HG02759 (cell line): ENCODE results near the gene HOXC11.
A peak's percentile ranks its signal among the peaks of the same experiment; 100 is the strongest.

Experiments used
- ATAC-seq: cut with Tn5 transposase; IDR thresholded peaks from one replicate; pipeline ENCODE4 v1.9.1; 2021; ENCODE audit warnings: mild to moderate bottlenecking, moderate library complexity; ENCODE audit not compliant: unreplicated experiment

HOXC11 gene

DNA sequence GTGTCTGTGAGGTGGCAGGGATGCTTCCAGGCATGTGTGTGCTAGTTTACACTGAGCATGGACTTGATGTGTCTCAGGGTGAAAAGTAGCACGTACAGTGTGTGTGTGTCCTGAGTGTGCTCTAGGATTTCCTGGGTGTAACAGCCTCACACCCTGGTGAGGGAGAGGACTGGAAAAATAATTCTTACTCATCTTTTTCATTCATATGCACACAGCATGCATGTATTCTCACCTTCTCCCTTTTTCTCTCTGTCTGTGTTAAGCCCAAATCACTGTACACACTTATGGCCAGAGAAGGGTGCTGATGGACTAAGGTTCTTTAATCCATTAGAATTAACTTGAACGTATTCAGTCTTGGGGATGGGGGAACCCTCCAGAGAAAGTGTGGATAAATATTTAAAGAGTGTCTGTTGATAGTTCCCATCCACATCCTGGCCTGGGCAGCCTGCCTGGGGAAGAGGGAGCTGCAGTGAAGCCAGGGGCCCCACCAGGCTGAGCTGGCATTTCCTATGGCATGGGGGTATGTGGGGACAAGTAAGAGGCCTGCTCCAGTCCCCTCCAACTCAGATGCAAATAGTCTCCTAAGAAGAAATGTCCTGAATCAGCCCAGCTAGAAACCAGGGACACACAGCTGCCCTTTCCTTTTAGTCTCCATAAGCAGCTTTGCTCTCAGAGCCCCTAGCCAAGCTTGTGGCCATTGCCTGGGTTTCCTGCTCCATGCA is 34.8 kb downstream of the HOXC11 start:
- ATAC-seq = no peak

GRCh38 chr12:54008260-54008552 is 35.3 kb downstream of the HOXC11 start:
- no peak for ATAC-seq

GRCh38 chr12:54009171-54010052 is 36.5 kb downstream of the HOXC11 start:
- ATAC-seq = no peak

DNA sequence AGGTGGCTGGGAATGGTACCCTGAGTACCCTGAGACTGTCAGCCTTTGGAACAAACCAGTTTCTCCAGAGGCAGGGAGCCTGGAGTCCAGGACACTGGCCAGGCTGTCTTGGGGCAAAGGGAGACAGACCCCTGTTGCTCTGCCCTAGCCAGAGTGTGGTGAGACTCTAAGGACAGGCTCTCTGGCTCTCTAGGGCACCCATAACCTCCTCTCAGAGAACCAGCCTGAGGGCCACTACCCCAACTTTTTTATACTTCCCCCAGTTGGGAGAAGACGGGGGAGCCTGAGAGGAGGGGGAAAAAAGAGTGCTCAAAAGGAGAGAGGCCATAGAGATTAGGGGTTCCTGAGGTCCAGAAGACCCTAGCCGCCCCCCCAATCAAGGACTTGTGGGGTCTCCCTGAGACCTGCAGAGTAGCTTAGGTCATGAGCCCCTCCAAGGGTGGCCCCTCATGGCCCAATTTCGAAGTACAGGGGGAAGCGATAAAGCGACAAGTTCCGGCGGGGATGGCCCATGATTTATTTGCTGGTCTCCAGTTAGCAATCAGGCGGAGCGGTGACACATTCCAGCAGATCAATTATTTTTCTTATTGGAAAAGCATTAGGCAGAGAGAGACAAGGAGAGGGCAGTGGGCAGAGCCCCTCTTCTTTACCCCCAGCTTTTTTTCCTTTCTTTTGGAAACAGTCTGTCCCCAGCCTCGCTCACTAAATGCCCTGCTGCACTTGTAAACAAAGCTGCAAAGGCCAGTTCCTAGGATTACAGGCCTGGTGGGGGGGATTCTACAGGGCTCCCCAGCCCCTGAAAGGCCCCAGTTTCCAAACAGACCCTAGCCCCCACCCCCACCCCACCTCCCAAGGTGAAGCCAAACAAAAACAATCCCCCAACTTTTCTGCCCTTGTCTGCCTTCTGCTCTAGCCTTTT is 37.4 kb downstream of the HOXC11 start:
- ATAC-seq = no peak

GRCh38 chr12:54010972-54011664 is 38.2 kb downstream of the HOXC11 start:
- no peak for ATAC-seq

GRCh38 chr12:54011665-54012532 is 39.0 kb downstream of the HOXC11 start:
- ATAC-seq = no peak

DNA sequence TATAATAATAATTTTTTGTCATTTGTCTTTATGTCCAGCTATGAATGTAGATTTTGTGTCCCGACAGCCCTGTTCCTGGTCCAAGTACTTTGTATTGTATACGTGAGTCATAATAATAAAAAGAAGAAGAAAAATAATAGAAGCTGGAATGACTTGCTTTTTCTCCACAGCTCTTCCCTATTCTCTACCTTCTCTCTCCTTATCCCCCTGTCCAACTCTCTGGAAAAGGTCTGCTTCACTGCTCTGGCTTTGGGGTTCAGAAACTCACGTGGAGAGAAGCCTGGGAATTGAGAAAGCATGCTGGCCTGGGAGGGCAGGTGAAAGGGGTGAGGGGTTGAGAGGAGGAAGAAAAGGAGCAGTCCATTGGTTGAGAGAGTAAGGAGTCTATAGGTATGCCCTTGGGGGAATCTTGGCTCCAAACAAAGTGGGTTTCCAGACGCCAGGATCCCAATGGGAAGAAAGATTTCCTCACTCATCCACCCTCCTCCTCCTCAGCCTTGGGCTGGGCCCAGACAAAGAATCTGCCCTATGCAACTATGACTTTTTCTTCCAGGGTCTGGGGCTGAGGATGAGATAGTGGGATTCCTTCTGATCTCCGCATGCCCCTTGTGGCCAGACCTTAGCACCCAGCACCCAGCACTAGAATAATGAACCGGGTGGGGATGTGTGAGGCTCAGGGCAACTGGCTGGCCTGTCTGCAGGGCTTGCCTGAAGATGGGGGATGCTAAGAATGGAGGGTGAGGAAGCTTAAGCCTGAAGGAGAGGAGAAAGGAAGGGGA is 39.9 kb downstream of the HOXC11 start:
- no peak for ATAC-seq

DNA sequence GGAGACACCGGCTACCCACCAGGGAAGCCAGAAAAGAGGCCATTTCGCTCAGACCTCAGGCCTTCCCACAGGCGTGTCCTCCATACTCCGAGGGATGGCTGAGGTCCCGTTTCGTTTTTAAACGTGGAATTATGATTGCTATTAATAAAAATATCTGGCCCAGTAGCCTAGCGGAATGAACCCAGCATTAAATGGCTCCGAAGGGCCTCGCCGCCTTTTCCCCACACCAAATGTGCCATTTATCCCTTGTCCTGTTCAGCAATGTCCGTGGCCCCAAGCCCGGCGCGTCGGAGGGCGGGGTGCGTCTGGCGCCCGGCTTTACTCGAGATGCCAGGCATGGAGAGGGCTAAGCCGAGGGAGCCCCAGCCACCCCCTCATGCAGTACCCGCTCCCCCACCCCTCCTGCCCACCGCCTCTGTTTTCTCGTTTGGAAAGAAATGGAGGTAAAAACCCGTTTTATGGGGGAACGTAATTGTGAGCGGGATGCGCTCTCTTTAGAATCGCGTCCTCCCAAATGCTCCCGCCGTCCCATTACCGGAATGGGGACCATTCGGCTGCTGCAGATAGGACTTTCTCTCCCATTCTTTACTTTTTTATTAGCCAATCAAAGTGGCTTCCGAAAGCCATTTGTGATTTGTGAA is 41.6 kb downstream of the HOXC11 start:
- ATAC-seq = no peak

GRCh38 chr12:54015018-54015931 is 42.3 kb downstream of the HOXC11 start:
- ATAC-seq = no peak

- ATAC-seq = no peak
Measured at GRCh38 chr12:54016051-54016450, 43.1 kb downstream of the HOXC11 start.

- ATAC-seq = no peak
Measured at GRCh38 chr12:54016478-54016964, 43.6 kb downstream of the HOXC11 start.

GRCh38 chr12:54017027-54017788 is 44.3 kb downstream of the HOXC11 start:
- ATAC-seq = peak; percentile 46

DNA sequence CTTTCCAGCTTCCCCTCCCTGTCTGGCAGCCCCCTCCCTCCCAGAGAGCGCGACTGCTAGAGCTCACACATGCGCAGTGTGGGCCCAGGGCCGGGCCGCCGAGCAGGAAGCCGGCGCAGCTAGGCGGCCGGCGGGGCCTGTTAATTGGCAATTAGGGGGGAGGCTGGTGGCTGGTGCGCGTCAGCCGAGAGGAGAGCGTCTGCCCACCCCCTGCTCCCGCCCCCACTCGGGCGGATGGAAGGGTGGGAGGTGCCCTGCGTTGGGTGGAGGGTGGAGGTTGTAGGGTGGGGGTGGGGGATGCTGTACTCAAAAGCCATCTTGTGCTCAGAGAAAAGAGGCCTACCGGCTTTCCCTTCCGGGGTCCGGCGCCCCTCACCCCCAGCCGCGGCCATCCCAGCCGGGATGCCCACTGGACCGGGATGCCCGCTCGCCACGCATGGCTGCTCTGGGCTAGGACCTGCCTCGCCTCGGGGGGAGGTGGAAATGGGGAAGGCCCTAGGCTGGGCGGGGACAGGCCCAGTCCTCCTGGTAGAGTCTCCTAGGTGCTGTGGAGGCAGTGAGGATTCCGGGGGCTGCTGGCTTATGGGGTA is 45.0 kb downstream of the HOXC11 start:
- ATAC-seq = peak; percentile 86

- ATAC-seq = no peak
Measured at GRCh38 chr12:54018468-54018984, 45.6 kb downstream of the HOXC11 start.

DNA sequence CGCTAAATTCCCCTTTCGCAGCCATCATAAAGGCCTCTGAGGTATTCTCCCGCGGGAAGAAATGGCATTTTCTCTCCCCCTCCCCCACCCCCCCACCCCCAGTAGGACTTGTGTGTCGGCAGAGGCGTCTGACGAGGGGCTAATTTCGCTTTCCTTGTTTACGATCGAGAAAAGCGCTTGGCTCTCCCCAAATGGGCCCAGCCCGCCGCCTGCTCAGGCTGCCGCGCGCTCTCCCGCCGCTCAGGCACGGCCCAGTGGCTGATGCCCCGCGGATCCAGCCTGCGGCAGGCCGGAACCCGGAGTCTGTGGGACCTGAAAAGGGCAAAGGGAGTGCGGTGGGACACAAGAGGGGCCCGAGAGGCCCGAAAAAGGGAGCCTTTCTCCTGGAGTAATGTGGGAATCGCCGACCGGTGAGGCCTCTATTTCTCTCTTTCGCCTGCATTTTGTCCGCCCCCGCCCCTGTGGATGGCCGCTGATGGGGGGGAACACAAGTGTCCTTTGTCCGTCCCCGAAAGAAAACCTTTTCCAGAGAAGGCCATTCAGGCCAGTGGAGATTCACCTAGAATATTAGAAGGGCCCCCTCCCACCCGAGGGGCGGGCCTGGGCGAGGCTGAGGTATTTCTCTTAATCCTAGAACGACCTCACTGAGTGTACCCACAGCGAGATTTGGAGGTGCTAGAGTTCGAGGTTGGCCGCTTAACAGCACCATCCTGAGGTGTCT is 46.3 kb downstream of the HOXC11 start:
- ATAC-seq = no peak
